Endothelial cell of umbilical vein (primary cell): ENCODE results near the gene LRRIQ4. TPM values are rescaled to one million over a fixed set of nuclear protein-coding genes. Genes with fewer than 3 reads are reported as not detected.

Experiments used
- BruUV-seq: library from RNA; stranded (reverse); fragments of 400-500 nt; replicated peaks from 2 replicates; lab custom pipeline; 2021; lab: Mats Ljungman, UMichigan
- CTCF ChIA-PET: fragments of 300-600, 350-600 bp; sonication (Branson Sonifier 250); formaldehyde crosslinking; loops from one replicate; lab custom pipeline; 2021; ENCODE audit warnings: antibody characterized with exemption, inconsistent platforms; lab: Charles Lee
- POLR2A ChIA-PET: fragments of 300-600, 350-600 bp; sonication (Branson Sonifier 250); formaldehyde crosslinking; loops from one replicate; lab custom pipeline; 2021; ENCODE audit warnings: antibody characterized with exemption, inconsistent platforms; lab: Charles Lee
- DNase-seq: peaks from one replicate; pipeline ENCODE4 v3.0.0-alpha.2; 2011; ENCODE audit warnings: low read depth, low spot score
- FAIRE-seq: peaks from 2 replicates; lab custom pipeline; 2011; peaks lifted over from hg19 to GRCh38; lab: Jason Lieb, UNC
- H2AFZ ChIP-seq: 2 replicates; pipeline ENCODE4 v1.6.0; 2012; ENCODE audit warnings: low read depth, low read length, control low read depth, inconsistent platforms
- H3K27ac ChIP-seq: 2 replicates; pipeline ENCODE4 v1.5.1; 2011; ENCODE audit warnings: low read depth, mild to moderate bottlenecking, control low read depth, low read length, moderate library complexity; ENCODE audit not compliant: insufficient read depth
- H3K27me3 ChIP-seq, 2 experiments: 2 replicates each; pipeline versions ENCODE4 v1.6.0 to v1.6.1; 2011; ENCODE audit warnings: low read length in 2 of 2, mixed read lengths in 1 of 2; ENCODE audit not compliant: control insufficient read depth in 2 of 2, insufficient read depth in 2 of 2
- H3K36me3 ChIP-seq, 2 experiments: 2 replicates in 1 of 2; 3 replicates in 1 of 2; pipeline ENCODE4 v1.5.1; 2011; ENCODE audit warnings: low read length in 2 of 2, mild to moderate bottlenecking in 1 of 2, moderate library complexity in 1 of 2; ENCODE audit not compliant: control insufficient read depth in 2 of 2, insufficient read depth in 2 of 2; ENCODE audit errors: extremely low read depth in 1 of 2
- H3K4me1 ChIP-seq: 3 replicates; pipeline ENCODE4 v1.5.1; 2011; ENCODE audit warnings: mild to moderate bottlenecking, low read length; ENCODE audit not compliant: control insufficient read depth, insufficient read depth; ENCODE audit errors: extremely low read depth
- H3K4me2 ChIP-seq: 2 replicates; pipeline ENCODE4 v1.6.1; 2011; ENCODE audit warnings: low read length, control low read depth, mixed read lengths; ENCODE audit not compliant: insufficient read depth
- H3K4me3 ChIP-seq, 3 experiments: fragments of 200-600 bp in 1 of 3; sonication (generic), shearing (Covaris generic) in 1 of 3; replicated peaks in 1 of 3; 2 replicates each; pipeline ENCODE4 v1.5.1; 2011 to 2016; ENCODE audit warnings: control low read depth in 3 of 3, low read length in 3 of 3, mild to moderate bottlenecking in 2 of 3, inconsistent platforms in 1 of 3, low read depth in 1 of 3, moderate library complexity in 1 of 3; ENCODE audit not compliant: insufficient read depth in 1 of 3
- H3K79me2 ChIP-seq: 2 replicates; pipeline ENCODE4 v1.6.0; 2012; ENCODE audit warnings: low read length, inconsistent platforms; ENCODE audit not compliant: control insufficient read depth, insufficient read depth
- H3K9ac ChIP-seq: replicated peaks from 2 replicates; pipeline ENCODE3; 2011; ENCODE audit warnings: low read length, control low read depth; ENCODE audit not compliant: insufficient read depth; ENCODE audit errors: extremely low read depth
- H3K9me1 ChIP-seq: replicated peaks from 3 replicates; pipeline ENCODE4 v1.6.0; 2011; ENCODE audit warnings: mild to moderate bottlenecking, low read length; ENCODE audit not compliant: control insufficient read depth, insufficient read depth; ENCODE audit errors: extremely low read depth
- H3K9me3 ChIP-seq: replicated peaks from 2 replicates; pipeline ENCODE4 v1.5.1; 2012; ENCODE audit warnings: low read length, inconsistent platforms; ENCODE audit not compliant: control insufficient read depth, insufficient read depth
- H4K20me1 ChIP-seq: replicated peaks from 2 replicates; pipeline ENCODE3; 2011; ENCODE audit warnings: mild to moderate bottlenecking, low read length; ENCODE audit not compliant: control insufficient read depth, insufficient read depth; ENCODE audit errors: extremely low read depth
- GATA2 ChIP-seq: IDR thresholded peaks from 2 replicates; pipeline ENCODE4 v1.7.0; 2011; ENCODE audit warnings: low read depth, mild to moderate bottlenecking, moderate library complexity, mixed read lengths, low read length; ENCODE audit not compliant: insufficient read length, insufficient read depth
- JUN ChIP-seq: IDR thresholded peaks from 2 replicates; pipeline ENCODE4 v1.6.1; 2011; ENCODE audit warnings: borderline replicate concordance, low read depth; ENCODE audit not compliant: insufficient read length, insufficient read depth
- POLR2A ChIP-seq: IDR thresholded peaks from 2 replicates; pipeline ENCODE4 v1.6.1; 2012; ENCODE audit warnings: low read depth, mild to moderate bottlenecking, control low read depth, low read length
- dilution Hi-C: fragments of 300-500 bp; cut with MboI; formaldehyde crosslinking; loops from one replicate; pipeline ENCODE4 v1.15.0; 2019; ENCODE audit warnings: low sequenced_read_pairs; ENCODE audit not compliant: extremely low pct_ligation_motif_present
- intact Hi-C: fragments of 100-400 bp; cut with micrococcal nuclease; formaldehyde crosslinking; loops from one replicate; pipeline ENCODE4 v1.10.0; 2022
- polyA plus RNA-seq, 4 experiments: library from polyadenylated mRNA; depleted of rRNA in 3 of 4; stranded (reverse) in 3 of 4; unstranded in 1 of 4; fragments of >200 nt; gene quantifications; 2 replicates each; pipeline versions ENCODE4 v1.2.1 to v1.2.3, GENCODE V29; 2011 to 2012; ENCODE audit warnings: missing spikeins in 1 of 4
- total RNA-seq: library from RNA; stranded (reverse); gene quantifications from 2 replicates; pipeline ENCODE4 v1.2.3, GENCODE V29; 2021

Gene LRRIQ4
- total and polyA plus RNA-seq, 2 donors (not counting 3 experiments of a cell fraction or from before 2014, with no cell fraction given): 0.04 TPM; not detected in 1

DNA sequence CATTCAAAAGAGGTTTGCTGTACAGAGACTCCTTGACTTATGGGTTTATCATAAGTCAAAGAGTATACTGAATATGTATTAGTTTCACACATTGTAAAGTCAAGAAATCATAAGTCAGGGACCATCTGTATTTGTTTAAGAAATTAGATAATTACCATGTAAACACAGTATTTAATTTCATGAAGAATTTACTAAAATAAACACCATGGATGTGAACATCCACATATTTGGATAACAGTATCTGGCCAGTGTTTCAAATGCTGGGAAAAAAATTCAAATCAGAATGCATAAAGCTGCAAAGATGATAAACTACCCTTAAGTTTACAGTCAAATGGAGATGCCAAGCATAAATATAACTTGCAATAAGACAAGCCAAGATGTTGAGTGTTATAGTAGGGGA is 22.5 kb upstream of the LRRIQ4 start:
- POLR2A ChIA-PET: interaction anchor here (0.6 kb wide), 1 partner anchor 300 kb away, joined by 6 read pairs; no protein-coding TSS in a partner anchor
- CTCF ChIA-PET: no interaction called here
- no peak for TF ChIP-seq JUN
- no peaks in the 10 kb centered on the region for H3K4me1 ChIP-seq
- H3K79me2 ChIP-seq: no peaks in the 10 kb centered on the region
- H3K36me3 ChIP-seq: peaks cover 5 to 12% of the 10 kb centered on the region in 2 experiments
- no peaks in the 10 kb centered on the region for H3K27me3 ChIP-seq
- H2AFZ ChIP-seq: no peak overlapping the region
- no peaks in the 10 kb centered on the region for H3K9me3 ChIP-seq
- intact Hi-C loops (no loop called here), dilution Hi-C loops (no loop called here)
- H3K9ac ChIP-seq: no peak overlapping the region
- no peaks in the 10 kb centered on the region for H3K9me1 ChIP-seq
- no peak overlapping the region for H3K4me3 ChIP-seq
- FAIRE-seq (no peak), DNase-seq (no peak)
- H3K4me2 ChIP-seq: no peak overlapping the region
- no TSS peak for BruUV-seq
- no peak overlapping the region for H3K27ac ChIP-seq
- no peaks in the 10 kb centered on the region for H4K20me1 ChIP-seq

GRCh38 chr3:169790687-169791429 is 21.8 kb upstream of the LRRIQ4 start:
- H3K9ac ChIP-seq: no peak overlapping the region
- H3K9me1 ChIP-seq: no peaks in the 10 kb centered on the region
- intact Hi-C loops: no loop called here
- dilution Hi-C loops: no loop called here
- no peaks in the 10 kb centered on the region for H3K4me1 ChIP-seq
- H3K4me3 ChIP-seq: no peak overlapping the region
- no peak for DNase-seq
- BruUV-seq: no TSS peak
- TF ChIP-seq GATA2: no peak
- TF ChIP-seq POLR2A: peak; percentile 26
- H3K79me2 ChIP-seq: no peaks in the 10 kb centered on the region
- no peak overlapping the region for H2AFZ ChIP-seq
- POLR2A ChIA-PET: interaction anchor here (0.6 kb wide), 1 partner anchor 299 kb away, joined by 6 read pairs; no protein-coding TSS in a partner anchor
- H3K36me3 ChIP-seq: peaks cover 5 to 9% of the 10 kb centered on the region in 2 experiments
- no peak overlapping the region for H3K4me2 ChIP-seq
- no peaks in the 10 kb centered on the region for H4K20me1 ChIP-seq
- no peak overlapping the region for H3K27ac ChIP-seq
- H3K27me3 ChIP-seq: no peaks in the 10 kb centered on the region
- FAIRE-seq: no peak
- CTCF ChIA-PET: no interaction called here
- no peaks in the 10 kb centered on the region for H3K9me3 ChIP-seq
